Activated gamma-delta T cell treated with anti-CD3 and anti-CD28 coated beads, Interleukin-2, amount 50 U/mL, for 16 hours (primary cell): Measurements from ENCODE around the gene GABBR2.
"Not testable (repeated sequence)": the region's sequence is repeated elsewhere in the genome, so short reads cannot be mapped to it uniquely, and the experiment has no call there.

Source experiments
- DNase-seq: peaks from one replicate; pipeline ENCODE4 v3.0.0-alpha.2; 2020; ENCODE audit warnings: low read depth

The GABBR2 gene

DNA sequence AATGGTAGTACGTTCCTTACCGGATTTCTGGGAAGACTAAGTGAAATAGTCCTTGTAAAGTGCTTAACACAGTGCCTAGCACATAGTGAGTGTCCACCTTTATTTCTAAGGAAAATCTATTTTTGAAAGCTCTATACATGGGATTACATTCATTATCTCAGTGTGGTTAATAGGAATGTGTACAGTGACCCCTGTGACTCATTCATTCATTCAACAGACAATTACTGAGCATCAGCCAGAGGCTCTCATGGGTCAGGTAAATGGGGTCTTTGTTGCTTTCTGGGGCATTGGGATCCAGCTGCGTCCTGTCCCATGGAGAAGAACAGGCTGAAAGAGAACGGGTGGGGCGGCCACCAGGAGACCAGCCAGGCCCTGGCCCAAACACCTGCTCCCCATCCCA, 227.1 kb downstream of the GABBR2 start:
- DNase-seq, result no peak

DNA sequence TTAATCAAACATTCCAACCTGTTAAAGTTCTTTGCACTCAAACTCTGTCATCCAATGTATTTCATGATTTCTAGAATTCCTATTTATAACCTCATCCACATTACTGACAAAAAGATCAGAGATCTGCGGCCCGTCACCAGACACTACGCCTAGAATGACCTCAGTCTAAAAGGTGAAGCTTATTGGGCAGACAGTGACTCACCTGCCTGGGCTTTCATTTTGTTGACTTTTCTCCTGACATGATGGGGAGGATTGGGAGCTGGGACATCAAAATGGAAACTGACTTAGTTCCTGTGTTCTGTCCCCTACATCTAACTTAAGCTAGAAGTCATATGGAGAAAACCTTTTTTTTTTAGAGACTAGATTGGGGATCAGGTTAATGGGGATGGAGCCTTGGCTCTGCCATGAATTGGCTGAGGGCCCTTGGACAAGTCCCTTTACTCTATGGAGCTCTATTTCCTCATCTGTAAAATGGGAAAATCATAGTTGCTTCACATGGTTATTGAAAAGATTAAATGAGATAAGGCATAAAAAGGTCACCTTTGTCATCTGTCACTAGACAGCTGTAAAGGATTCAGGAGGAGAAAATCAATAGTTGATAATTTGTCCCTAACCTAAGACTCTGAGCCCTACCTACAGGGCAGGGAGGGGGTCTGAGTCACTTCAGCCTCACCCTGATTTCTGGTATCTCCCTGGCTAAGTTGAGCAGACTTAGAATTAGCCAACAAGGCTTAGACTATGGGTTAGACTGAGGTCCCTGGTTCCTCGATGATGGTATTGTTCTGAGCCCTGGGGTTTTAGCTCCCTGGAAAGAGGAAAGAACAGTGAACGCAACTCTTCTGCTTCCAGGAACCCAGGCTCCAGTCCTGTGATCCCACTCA, 228.5 kb downstream of the GABBR2 start:
- no peak for DNase-seq

DNA sequence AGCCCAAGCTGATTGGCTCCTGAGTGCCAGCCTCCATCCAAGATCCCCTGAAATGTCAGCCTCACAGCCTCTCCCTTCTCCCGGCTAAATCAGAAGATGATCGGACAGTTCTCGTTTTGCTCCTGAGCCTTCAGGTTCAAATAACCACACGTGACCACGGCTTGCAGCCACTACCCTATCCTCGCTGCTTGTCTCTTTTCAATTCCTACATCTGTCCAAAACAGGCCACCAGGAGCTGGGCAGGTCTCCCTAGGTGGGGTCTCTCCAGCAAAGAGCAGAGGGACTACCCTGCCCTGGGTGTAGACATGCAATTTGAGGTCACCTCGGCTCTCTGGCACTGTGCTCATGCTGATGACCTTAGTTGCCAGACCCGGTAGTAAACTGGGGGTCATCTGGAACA, 229.3 kb downstream of the GABBR2 start:
- DNase-seq, result no peak

DNA sequence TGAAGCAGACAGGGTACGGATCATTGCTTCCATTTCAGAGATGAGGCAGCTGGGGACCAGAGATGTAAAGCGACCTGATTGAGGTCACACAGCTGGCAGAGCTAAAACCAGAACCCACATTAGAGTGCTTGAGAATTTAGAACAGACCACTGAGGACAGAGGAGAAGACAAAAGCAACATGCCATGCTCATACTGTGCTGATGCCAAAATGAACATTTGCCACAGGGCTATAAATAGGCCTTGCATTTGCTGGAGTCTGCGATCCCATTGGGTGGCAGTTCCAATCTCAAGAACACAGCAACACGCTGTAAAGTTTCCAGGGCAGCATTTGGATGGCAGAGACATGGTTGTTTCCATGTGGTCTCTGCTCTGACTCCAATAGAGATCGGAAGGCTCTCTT, 230.9 kb downstream of the GABBR2 start:
- no peak for DNase-seq

DNA sequence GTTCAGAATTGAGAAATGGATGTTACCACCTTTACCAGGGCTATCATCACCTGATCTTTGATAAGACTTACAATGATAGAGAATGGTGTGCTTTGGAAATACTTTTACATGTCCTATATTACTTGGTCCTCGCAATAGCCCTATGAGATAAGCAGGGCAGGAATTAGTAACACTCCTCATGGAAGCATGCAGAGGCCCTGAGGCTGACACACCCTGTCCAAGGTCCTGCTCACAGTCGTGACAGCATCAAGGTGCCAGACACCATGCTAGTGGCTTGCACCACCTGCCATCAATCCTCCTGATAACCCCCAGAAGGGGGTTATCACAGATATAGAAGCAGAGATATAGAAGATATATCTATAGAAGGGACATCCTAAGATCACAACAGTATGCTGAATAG, 236.5 kb downstream of the GABBR2 start:
- no peak for DNase-seq

DNA sequence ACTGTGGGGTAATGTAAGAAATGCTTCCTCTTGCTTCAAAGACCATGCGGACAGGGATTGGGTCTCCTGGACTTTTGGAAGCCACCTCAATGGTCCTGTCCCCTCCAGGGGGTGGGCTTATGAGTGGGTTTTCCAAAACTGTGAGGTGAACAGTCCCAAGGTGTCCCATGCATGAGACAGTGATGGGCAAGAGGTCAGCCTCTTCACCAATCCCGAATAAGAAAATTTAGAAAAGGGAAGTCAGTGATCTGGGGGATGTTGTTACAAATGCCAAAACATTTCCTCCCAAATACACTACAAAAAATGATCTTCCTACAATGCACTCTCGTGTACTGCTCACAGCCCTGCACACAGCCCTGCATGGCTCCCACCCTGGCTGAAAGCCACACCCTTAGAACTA, 237.6 kb downstream of the GABBR2 start:
- no peak for DNase-seq

DNA sequence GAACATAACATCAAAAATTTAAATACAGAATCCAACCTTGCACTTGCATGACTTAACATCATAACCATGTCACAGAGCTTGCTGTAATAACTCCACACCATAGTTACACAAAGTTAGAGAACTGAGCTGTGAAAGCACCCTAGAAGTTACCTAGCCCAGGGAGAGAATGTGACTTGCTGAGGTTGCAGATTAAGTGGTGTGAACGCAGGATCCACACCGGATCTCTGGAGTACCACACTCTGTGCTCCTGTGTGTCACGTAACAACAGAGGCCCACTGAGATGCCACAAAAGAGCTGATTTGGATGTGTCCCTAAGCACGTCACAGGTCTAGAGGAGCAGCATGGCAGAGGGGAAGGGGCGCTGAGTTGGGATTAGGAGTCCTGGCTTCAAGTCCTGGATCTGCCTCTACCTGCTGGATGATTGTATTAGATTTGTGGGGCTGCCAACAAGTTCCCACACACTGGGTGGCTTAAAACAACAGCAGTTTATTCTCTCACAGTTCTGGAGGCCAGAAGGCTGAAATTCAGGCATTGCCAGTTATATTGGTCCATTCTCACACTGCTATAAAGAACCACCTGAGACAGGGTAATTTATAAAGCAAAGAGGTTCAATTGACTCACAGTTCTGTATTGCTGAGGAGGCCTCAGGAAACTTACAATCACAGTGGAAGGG, 240.0 kb downstream of the GABBR2 start:
- DNase-seq, result no peak

DNA sequence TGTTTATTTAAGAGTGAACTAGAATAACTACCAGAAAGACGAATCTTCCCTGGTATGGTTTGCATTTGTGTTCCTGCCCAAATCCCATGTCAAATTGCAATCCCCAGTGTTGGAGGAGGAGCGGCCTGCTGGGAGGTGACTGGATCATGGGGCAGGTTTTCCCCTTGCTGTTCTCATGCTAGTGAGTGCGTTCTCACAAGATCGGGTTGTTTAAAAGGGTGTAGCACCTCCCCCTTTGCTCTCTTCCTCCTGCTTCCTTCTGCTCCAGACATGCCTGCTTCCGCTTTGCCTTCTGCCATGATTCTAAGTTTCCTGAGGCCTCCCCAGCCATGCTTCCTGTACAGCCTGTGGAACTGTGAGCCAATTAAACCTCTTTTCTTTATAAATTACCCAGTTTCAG, 242.9 kb downstream of the GABBR2 start:
- DNase-seq, result no peak

DNA sequence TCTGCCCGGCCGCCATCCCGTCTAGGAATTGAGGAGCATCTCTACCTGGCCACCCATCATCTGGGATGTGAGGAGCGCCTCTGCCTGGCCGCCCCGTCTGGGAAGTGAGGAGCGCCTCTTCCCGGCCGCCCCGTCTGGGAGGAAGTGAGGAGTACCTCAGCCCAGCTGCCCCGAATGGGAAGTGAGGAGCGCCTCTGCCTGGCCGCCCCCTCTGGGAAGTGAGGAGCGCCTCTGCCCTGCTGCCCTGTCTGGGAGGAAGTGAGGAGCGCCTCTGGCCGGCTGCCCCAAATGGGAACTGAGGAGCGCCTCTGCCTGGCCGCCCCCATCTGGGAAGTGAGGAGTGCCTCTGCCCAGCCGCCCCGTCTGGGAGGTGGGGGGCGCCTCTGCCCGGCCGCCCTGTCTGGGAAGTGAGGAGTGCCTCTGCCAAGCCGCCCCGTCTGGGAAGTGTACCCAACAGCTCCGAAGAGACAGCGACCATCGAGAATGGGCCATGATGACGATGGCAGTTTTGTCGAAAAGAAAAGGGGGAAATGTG, 244.5 kb downstream of the GABBR2 start:
- DNase-seq, result not testable (repeated sequence)

DNA sequence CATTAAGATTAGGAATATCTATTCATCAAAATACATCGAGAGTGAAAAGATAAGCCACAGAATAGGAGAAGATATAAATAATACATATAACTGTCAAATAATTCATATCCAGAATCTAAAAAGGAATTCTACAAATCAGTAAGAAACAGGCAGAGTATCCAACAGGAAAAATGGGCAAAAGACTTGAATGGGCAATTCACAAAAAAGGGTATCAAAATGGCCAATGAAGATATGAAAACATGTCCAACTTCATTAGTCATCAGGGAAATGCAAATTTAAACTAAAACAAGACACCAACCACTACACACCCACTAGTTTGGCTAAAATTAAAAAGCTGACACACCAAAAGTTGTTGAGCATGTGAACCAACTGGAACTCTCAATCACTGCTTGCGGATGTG, 246.4 kb downstream of the GABBR2 start:
- no peak for DNase-seq

DNA sequence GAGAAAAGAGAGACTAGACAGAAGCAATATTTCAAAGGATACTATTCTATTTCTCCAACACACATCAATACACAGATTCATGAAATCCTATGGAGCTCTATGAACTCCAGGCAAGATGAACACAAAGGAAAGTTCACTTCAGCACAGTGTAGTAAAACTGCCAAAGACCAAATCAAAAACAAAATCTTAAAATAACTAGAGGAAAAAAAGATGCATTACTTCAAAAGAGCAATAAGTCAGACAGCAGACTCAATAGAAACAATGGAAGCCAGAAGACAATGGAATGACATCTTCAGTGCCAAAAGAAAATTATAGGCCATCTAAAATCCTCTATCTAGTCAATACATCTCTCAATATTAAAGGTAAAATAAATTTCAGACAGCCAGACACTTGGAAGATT, 248.0 kb downstream of the GABBR2 start:
- DNase-seq, result no peak

DNA sequence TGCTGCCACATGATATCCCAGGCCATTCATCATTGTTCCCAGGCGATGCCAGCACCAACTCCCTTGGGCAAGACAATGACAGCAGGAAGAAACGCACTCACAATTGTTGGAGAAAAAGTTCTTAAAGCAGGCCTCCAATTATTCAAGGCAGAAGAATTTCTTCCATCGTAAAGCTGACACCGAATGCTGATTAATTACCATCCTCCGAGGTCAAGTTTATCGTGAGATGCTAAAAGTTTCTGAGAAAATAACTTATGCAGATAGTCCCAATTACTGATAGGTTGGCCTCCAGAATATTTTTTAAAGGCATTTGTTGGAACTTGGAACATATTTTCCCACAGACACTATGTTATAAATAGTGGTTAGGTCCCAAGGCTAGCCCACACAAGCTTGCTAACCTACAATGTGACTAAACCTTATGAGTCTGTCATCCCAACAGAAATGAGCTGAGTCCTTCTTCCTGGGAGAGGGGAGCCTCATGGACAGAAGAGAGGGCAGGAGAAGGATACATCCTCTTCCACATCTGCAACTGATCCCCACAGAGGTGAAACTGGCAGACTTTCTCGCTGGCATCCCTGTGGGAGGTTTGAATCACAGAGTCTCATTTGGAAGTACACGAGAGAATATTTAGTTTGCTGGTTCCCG, 250.9 kb downstream of the GABBR2 start:
- no peak for DNase-seq

DNA sequence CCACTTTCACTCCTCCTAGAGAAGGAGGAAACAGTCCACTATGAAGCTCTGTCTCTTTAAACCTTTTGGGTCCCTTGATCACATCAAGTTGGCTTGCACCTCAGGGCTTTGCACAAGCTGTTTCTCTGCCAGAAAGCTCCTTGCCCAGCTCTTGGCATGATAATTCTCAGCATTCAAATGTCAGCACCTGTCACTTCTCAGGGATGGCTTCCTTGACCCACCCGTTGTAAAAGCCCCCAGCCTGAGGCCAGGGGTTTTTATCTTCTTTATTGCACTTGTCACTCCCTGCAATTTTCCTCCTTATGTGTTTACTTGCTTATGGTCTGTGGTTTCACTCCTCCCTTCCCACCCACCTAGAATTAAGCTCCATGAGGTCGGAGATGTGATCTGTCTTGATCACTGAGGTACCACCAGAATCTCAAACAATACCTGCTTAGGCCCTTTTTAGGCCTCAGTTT, 252.6 kb downstream of the GABBR2 start:
- no peak for DNase-seq

DNA sequence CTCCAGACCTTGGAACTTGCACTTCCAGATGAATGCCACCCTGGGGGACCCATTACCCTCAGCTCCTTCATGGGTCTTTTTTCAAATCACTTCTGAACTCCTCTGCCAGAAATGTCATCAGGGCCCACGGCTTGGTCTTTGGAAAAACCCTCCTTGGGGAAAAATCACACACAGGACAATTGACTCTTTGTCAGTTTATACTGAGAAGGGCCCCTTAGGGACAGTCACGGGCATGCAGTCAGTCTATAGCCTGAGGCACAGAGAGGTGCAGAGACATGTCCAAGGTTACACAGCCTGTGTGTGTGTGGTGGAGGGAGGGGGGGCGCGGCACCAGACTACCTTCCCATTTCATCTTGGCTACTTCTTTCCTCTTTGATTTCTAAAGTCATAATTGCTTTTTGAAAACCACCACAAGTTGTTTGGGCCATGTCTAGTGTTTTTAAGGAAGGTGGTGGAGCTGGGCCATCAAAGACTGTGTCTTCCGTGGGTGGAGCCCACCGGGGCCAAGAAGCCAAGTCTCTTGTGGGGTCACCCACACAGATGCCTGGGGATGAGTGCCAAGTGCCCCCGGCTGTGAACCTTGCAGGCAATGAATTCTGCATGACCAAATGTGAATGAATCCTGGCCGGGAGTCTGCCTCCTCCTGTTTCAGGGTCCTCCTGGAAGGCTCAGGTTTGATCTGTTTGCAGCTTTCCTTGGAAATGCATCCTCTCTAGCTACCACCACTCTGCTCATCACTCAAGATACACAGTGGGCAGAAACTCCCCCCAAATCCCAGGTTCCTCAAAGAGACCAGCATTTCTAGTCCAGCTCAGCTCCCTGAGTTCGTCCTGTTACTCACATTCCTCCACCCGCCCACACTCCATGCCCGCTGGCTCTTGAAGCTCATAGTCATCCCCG, 253.2 kb downstream of the GABBR2 start:
- no peak for DNase-seq

DNA sequence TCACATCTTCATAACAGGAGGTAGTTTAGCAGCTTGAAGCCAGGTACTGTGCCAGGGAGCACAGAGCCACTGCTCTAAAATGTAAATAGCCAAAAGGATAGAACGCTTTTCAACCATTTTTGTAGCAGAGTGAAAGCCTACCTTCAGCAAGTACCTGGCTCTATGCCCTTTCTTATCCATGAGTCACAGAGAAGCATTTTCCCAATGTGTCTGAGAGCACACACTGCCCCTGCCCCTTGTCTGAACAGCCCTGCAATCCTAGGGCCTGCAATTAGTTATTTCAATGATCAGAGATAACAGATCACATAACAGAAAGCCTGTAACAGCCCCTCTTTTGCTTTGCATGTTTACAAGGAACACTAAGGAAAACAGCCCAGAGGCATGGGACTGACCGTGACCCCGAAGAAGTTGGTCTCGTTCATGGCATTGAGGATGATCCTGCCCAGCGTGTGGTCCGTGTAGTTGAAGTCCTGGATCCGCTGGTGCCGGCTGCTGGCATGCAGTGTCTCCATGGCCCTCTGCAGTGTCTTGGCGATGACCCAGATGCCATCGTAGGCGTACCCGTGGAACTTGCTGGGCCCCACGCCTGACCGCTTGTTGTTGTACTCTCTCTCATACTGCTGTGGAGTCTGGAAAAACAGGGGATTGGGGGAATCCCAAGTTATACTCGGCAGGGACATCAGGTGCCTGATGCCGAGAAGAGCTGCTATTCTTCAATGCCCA, 255.0 kb downstream of the GABBR2 start:
- no peak for DNase-seq

DNA sequence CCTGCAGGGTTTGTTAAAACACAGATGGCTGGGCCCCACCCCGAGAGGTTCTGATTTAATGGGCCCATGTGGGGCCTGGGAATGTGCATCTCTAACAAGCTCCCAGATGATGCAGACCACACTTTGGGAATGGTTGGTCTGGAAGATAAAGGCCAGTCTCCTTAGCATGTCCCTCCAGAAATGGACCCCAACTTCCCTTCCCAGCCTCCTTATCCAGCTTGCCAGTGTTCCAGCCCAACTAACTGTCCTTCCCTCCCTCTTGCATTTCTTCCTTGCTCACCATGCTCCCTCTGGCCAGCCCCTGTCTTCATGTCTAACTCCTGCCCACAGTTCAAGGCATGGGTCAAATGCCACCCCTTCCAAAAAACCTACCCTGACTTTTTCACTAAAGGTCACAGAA, 257.2 kb downstream of the GABBR2 start:
- DNase-seq, result no peak

DNA sequence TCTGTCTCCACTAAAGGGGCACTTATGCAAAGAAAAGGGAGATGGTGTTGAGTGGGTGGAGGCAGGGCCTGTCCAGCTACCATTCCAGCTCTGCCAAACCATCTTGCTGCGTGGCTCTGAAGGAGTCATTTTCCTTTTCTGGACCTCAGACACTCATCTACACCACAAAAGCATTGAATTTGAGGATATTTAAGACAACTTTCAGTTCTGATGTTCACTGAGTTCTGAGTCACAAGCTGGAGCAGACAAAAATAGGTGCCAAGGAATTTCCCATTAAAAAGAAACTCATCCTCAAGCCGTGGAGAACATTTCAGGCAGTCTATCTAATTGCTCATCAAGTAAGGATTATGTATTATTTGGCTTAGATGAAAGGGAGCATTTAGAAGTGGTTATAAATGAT, 258.2 kb downstream of the GABBR2 start:
- DNase-seq, result no peak

DNA sequence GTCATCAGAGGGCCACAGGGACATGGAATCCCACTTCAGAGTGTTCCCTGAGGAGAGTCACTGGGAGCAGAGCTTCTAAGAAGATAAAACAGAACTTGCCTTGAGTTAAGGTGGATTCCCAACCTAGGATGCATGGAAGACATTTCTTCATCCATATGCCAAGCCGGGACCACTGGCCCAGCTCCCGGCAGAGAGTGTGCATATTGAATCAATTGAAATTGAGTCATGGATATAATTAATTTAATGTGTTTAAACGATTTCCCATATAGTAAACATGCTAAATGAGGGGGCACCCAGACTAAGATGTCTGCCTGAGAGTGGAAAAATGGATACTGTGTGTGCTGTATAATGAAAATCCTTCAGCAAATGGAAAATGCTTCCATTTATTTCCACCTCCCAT, 258.9 kb downstream of the GABBR2 start:
- no peak for DNase-seq

DNA sequence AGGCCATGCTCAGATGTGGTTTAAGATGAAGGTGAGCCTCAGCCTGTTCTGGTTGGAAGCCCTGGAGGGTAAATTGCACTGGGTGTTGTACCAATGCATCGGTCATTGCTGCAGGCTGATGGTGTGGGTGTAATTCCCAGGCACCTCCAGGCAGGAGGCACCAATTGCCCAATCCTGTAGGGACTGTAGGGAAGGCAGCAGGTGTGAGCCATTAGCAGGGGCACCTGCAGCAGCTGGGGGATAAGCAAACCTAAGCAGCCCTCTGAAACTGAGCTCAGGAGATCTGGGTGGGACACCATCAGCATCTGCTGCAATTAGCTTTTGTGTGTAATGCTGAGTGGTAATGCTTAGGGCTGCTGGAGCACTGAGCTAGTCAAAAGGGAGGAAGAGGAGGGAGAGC, 263.2 kb downstream of the GABBR2 start:
- DNase-seq, result no peak

DNA sequence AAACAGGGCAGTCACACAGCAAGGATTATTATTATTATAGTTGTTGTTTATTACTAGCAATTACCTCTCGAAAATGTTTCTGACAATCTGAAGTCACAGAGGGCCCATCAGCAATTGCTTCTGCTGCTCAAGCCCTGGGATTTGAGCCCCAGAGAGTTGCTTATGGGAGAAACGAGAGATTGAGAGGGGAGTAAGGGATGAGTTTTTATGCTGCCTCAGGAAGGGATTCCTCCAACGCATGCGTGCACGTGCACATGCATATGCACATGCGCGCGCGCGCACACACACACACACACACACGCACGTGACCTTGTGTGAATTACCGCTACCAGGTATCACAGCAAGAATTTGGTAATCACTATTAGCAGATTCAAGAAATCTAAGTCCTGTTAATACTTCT, 264.1 kb downstream of the GABBR2 start:
- no peak for DNase-seq

DNA sequence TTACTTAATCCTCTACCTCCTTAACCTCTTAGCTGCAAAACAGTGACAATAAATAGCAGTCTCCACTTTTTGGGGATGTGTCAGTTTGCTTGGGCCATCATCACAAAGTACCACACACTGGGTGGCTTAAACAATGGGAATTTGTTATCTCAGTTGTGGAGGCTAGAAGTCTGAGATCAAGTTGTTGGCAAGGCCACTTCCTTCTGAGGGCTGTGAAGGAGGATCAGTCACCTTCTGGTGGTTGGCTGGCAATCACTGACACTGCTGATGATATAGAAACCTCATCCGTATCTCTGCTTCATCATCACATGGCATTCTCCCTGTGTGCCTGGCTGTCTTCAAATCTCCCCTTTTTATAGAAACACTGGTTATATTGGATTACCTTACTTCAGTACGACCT, 266.2 kb downstream of the GABBR2 start:
- DNase-seq, result no peak
